HepG2 (cell line): ENCODE results near the gene HBG1. TPM values are rescaled to one million over a fixed set of nuclear protein-coding genes. Genes with fewer than 3 reads are reported as not detected.

ENCODE experiments used
- ATAC-seq: fragments of 200-7000 bp; cut with Tn5 transposase; 3 replicates; pipeline ENCODE4 v1.9.1; 2020; ENCODE audit warnings: mild to moderate bottlenecking, moderate library complexity
- BruUV-seq: library from RNA; stranded (reverse); fragments of 400-500 nt; replicated peaks from 2 replicates; lab custom pipeline; 2021; lab: Mats Ljungman, UMichigan
- CTCF ChIA-PET: fragments of 300-600 bp; formaldehyde crosslinking; extraction: SDS; loops from one replicate; lab custom pipeline; 2021; ENCODE audit warnings: low total read pairs, inconsistent platforms, low intra/inter-chr PET ratio; lab: Yijun Ruan, JAX
- POLR2A ChIA-PET: fragments of 350-600 bp; sonication (Branson Sonifier 250); formaldehyde crosslinking; loops from one replicate; lab custom pipeline; 2020; ENCODE audit warnings: antibody characterized with exemption, inconsistent platforms; lab: Yijun Ruan, JAX
- DNase-seq: peaks from one replicate; pipeline ENCODE4 v3.0.0-alpha.2; 2015; ENCODE audit warnings: low spot score
- FAIRE-seq: peaks from 3 replicates; lab custom pipeline; 2011; peaks lifted over from hg19 to GRCh38; lab: Jason Lieb, UNC
- H2AFZ ChIP-seq: one replicate; pipeline ENCODE4 v1.6.1; 2011; ENCODE audit warnings: low read length, inconsistent platforms
- H3K27ac ChIP-seq: fragments of 300-600 bp; 3 replicates; pipeline ENCODE4 v1.8.0; 2011; ENCODE audit warnings: mixed run types, mild to moderate bottlenecking, mixed read lengths, low read length, inconsistent platforms; ENCODE audit not compliant: insufficient read depth; ENCODE audit errors: extremely low read length
- H3K27me3 ChIP-seq, 2 experiments: fragments of 200-600 bp in 1 of 2; 2 replicates in 1 of 2; 3 replicates in 1 of 2; pipeline versions ENCODE4 v1.6.0 to v1.8.0; 2011; ENCODE audit warnings: low read length in 2 of 2, mild to moderate bottlenecking in 2 of 2, moderate library complexity in 2 of 2, inconsistent platforms in 1 of 2; ENCODE audit not compliant: insufficient read depth in 2 of 2, control insufficient read depth in 1 of 2
- H3K36me3 ChIP-seq, 2 experiments: fragments of 200-600 bp in 1 of 2; replicated peaks in 1 of 2; 2 replicates in 1 of 2; 3 replicates in 1 of 2; pipeline versions ENCODE4 v1.5.1 to v1.8.0; 2011; ENCODE audit warnings: low read length in 2 of 2, inconsistent platforms in 1 of 2; ENCODE audit not compliant: insufficient read depth in 2 of 2, control insufficient read depth in 1 of 2
- H3K4me1 ChIP-seq: 2 replicates; pipeline ENCODE4 v1.5.1; 2012; ENCODE audit warnings: low read length, inconsistent platforms; ENCODE audit not compliant: insufficient read depth
- H3K4me2 ChIP-seq: 2 replicates; pipeline ENCODE4 v1.6.0; 2011; ENCODE audit warnings: low read depth, low read length, inconsistent platforms
- H3K4me3 ChIP-seq, 3 experiments: fragments of 200-600 bp in 1 of 3; sonication (generic), shearing (Covaris generic) in 1 of 3; replicated peaks in 1 of 3; 2 replicates each; pipeline ENCODE4 v1.5.1; 2011 to 2016; ENCODE audit warnings: low read length in 3 of 3, inconsistent platforms in 2 of 3, low read depth in 2 of 3, mild to moderate bottlenecking in 2 of 3, control low read depth in 1 of 3, mixed read lengths in 1 of 3; ENCODE audit not compliant: insufficient read depth in 1 of 3
- H3K79me2 ChIP-seq: one replicate; pipeline ENCODE4 v1.6.1; 2011; ENCODE audit warnings: low read length, inconsistent platforms; ENCODE audit not compliant: insufficient read depth
- H3K9ac ChIP-seq: 2 replicates; pipeline ENCODE4 v1.6.0; 2011; ENCODE audit warnings: mild to moderate bottlenecking, low read depth, low read length, inconsistent platforms; ENCODE audit not compliant: insufficient read depth
- H3K9me3 ChIP-seq: 2 replicates; pipeline ENCODE4 v1.5.1; 2012; ENCODE audit warnings: mild to moderate bottlenecking, low read length
- H4K20me1 ChIP-seq: 2 replicates; pipeline ENCODE4 v1.6.0; 2011; ENCODE audit warnings: inconsistent platforms, mild to moderate bottlenecking, low read length, moderate library complexity; ENCODE audit not compliant: insufficient read depth
- GTF2F1 ChIP-seq: fragments of 150-350 bp; IDR thresholded peaks from 2 replicates; pipeline ENCODE4 v1.6.1; 2014; ENCODE audit warnings: low read length
- MAF1 ChIP-seq: sonication (generic); formaldehyde crosslinking; IDR thresholded peaks from 2 replicates; pipeline ENCODE4 v1.5.0; 2020; ENCODE audit warnings: missing genetic modification reagents, borderline replicate concordance
- NFE2L1 ChIP-seq: sonication (generic); formaldehyde crosslinking; IDR thresholded peaks from 2 replicates; pipeline ENCODE4 v1.4.0; 2020; ENCODE audit warnings: missing genetic modification reagents, mild to moderate bottlenecking, borderline replicate concordance
- NFRKB ChIP-seq: fragments of 450-650 bp; IDR thresholded peaks from 2 replicates; pipeline ENCODE4 v1.6.1; 2017
- PHF21A ChIP-seq: sonication (generic); formaldehyde crosslinking; IDR thresholded peaks from 2 replicates; pipeline ENCODE4 v1.5.0; 2020; ENCODE audit warnings: mild to moderate bottlenecking, missing genetic modification reagents
- ZC3H4 ChIP-seq: sonication (generic); formaldehyde crosslinking; IDR thresholded peaks from 2 replicates; pipeline ENCODE4 v1.4.0; 2020; ENCODE audit warnings: missing genetic modification reagents, borderline replicate concordance
- ZFYVE20 ChIP-seq: sonication (generic); formaldehyde crosslinking; IDR thresholded peaks from 2 replicates; pipeline ENCODE4 v1.8.0; 2023; ENCODE audit warnings: low read depth, mild to moderate bottlenecking, moderate library complexity, missing genetic modification reagents, borderline replicate concordance
- ZNF382 ChIP-seq: sonication (generic); formaldehyde crosslinking; IDR thresholded peaks from 2 replicates; pipeline ENCODE4 v1.5.0; 2020; ENCODE audit warnings: missing genetic modification reagents, mild to moderate bottlenecking, borderline replicate concordance
- ZNF572 ChIP-seq: sonication (generic); formaldehyde crosslinking; IDR thresholded peaks from 2 replicates; pipeline ENCODE4 v1.5.1; 2020; ENCODE audit warnings: mild to moderate bottlenecking, missing genetic modification reagents
- ZSCAN25 ChIP-seq: sonication (generic); formaldehyde crosslinking; IDR thresholded peaks from 2 replicates; pipeline ENCODE4 v1.8.0; 2022; ENCODE audit warnings: mild to moderate bottlenecking, missing genetic modification reagents
- WGBS: methylation state at CpG from one replicate; pipeline ENCODE4 v1.1.6; 2017; ENCODE audit warnings: low lambda C conversion rate; 5-methylcytosine and 5-hydroxymethylcytosine counted together
- in situ Hi-C: cut with HindIII; loops from 2 replicates; pipeline ENCODE4 v1.10.0; 2017; ENCODE audit warnings: low pct_unique_long_range_greater_than_20kb; ENCODE audit not compliant: extremely low pct_ligation_motif_present
- intact Hi-C: fragments of 100-400 bp; cut with micrococcal nuclease; formaldehyde crosslinking; loops from one replicate; pipeline ENCODE4 v1.10.0; 2022; ENCODE audit not compliant: unreplicated experiment
- polyA plus RNA-seq, 8 experiments: library from polyadenylated mRNA; depleted of rRNA in 3 of 8; stranded (reverse) in 7 of 8; unstranded in 1 of 8; fragments of >200 nt; fragmentation: Illumina TruSeq in 4 of 8; extraction: Trizol in 4 of 8; gene quantifications; 2 replicates each; pipeline versions ENCODE4 v1.2.1 to v1.2.3, GENCODE V29; 2011 to 2016; ENCODE audit warnings: low read depth in 4 of 8, missing spikeins in 1 of 8, mixed read lengths in 1 of 8; ENCODE audit not compliant: insufficient read depth in 1 of 8
- total RNA-seq, 5 experiments: library from RNA; depleted of rRNA; stranded (reverse); fragments of >200 nt; fragmentation: Illumina TruSeq; extraction: Trizol; gene quantifications; 2 replicates each; pipeline ENCODE4 v1.2.3, GENCODE V29; 2016; ENCODE audit warnings: low read depth in 1 of 5
- TF ChIP-seq, protein P1 (sequence below), 2 experiments: sonication (generic) in 1 of 2; formaldehyde crosslinking in 1 of 2; IDR thresholded peaks; 2 replicates each; pipeline versions ENCODE4 v1.6.1 to v1.9.0; 2014 to 2022; ENCODE audit warnings: antibody characterized with exemption in 1 of 2, borderline replicate concordance in 1 of 2, inconsistent platforms in 1 of 2, low read depth in 1 of 2, missing genetic modification reagents in 1 of 2
- TF ChIP-seq, protein P2 (sequence below): sonication (generic); formaldehyde crosslinking; IDR thresholded peaks from 2 replicates; pipeline ENCODE4 v1.4.0; 2020; ENCODE audit warnings: missing genetic modification reagents, borderline replicate concordance

HBG1 gene
- total and polyA plus RNA-seq, 2 of the 13 experiments (the other 11 are each of a cell fraction or from before 2014, with no cell fraction given) = not detected

DNA sequence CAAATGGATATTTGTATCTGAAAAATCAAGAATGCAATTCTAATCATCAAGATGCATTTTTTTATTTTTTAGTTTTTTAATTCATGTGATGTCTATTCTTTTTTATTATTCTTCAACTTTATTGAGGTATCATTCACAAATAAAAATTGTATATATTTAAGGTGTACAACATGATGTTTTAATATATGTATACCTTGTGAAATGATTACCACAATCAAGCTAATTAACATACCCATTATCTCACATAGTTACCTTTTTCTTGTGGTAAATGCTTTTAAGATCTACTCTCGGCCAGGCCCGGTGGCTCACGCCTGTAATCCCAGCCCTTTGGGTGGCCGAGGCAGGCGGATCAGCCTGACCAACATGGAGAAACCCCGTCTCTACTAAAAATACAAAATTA lies 26.5 kb downstream of the HBG1 start:
- peaks cover 0 to 3% of the 10 kb centered on the region in 2 experiments; a peak in 1 of 5 replicates for H3K27me3 ChIP-seq
- no peak for ATAC-seq
- DNase-seq = no peak
- H3K4me1 ChIP-seq = no peaks in the 10 kb centered on the region
- FAIRE-seq = no peak
- no peaks in the 10 kb centered on the region for H4K20me1 ChIP-seq
- H2AFZ ChIP-seq = no peak overlapping the region
- no TSS peak for BruUV-seq
- intact Hi-C loops = no loop called here
- TF ChIP-seq ZSCAN25 = no peak
- no peak for TF ChIP-seq ZNF572 (CRISPR knock-in tag)
- TF ChIP-seq, protein P1, sequence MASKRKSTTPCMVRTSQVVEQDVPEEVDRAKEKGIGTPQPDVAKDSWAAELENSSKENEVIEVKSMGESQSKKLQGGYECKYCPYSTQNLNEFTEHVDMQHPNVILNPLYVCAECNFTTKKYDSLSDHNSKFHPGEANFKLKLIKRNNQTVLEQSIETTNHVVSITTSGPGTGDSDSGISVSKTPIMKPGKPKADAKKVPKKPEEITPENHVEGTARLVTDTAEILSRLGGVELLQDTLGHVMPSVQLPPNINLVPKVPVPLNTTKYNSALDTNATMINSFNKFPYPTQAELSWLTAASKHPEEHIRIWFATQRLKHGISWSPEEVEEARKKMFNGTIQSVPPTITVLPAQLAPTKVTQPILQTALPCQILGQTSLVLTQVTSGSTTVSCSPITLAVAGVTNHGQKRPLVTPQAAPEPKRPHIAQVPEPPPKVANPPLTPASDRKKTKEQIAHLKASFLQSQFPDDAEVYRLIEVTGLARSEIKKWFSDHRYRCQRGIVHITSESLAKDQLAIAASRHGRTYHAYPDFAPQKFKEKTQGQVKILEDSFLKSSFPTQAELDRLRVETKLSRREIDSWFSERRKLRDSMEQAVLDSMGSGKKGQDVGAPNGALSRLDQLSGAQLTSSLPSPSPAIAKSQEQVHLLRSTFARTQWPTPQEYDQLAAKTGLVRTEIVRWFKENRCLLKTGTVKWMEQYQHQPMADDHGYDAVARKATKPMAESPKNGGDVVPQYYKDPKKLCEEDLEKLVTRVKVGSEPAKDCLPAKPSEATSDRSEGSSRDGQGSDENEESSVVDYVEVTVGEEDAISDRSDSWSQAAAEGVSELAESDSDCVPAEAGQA (IDR thresholded peaks at IDR 0.05; ENCODE audit: low read depth) = no peak
- TF ChIP-seq, protein P1 (CRISPR knock-in tag; IDR thresholded peaks at IDR 0.05; ENCODE audit: borderline replicate concordance) = no peak
- TF ChIP-seq NFE2L1 (CRISPR knock-in tag) = no peak
- TF ChIP-seq ZNF382 (CRISPR knock-in tag) = no peak
- no peak for TF ChIP-seq PHF21A (CRISPR knock-in tag)
- TF ChIP-seq, protein P2, sequence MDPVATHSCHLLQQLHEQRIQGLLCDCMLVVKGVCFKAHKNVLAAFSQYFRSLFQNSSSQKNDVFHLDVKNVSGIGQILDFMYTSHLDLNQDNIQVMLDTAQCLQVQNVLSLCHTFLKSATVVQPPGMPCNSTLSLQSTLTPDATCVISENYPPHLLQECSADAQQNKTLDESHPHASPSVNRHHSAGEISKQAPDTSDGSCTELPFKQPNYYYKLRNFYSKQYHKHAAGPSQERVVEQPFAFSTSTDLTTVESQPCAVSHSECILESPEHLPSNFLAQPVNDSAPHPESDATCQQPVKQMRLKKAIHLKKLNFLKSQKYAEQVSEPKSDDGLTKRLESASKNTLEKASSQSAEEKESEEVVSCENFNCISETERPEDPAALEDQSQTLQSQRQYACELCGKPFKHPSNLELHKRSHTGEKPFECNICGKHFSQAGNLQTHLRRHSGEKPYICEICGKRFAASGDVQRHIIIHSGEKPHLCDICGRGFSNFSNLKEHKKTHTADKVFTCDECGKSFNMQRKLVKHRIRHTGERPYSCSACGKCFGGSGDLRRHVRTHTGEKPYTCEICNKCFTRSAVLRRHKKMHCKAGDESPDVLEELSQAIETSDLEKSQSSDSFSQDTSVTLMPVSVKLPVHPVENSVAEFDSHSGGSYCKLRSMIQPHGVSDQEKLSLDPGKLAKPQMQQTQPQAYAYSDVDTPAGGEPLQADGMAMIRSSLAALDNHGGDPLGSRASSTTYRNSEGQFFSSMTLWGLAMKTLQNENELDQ (CRISPR knock-in tag) = no peak
- TF ChIP-seq GTF2F1 = no peak
- no peak for TF ChIP-seq ZC3H4 (CRISPR knock-in tag)
- TF ChIP-seq ZFYVE20 (CRISPR knock-in tag) = no peak
- no peak for TF ChIP-seq NFRKB
- TF ChIP-seq MAF1 (CRISPR knock-in tag) = no peak
- H3K36me3 ChIP-seq = no peaks in the 10 kb centered on the region
- 5% methylated on average over 6 of the region's 6 CpGs for WGBS
- in situ Hi-C loops = no loop called here
- H3K27ac ChIP-seq = no peak overlapping the region
- no peak overlapping the region for H3K4me2 ChIP-seq
- ChIA-PET POLR2A (no interaction called here), CTCF (no interaction called here)
- no peak overlapping the region for H3K4me3 ChIP-seq
- H3K9ac ChIP-seq = no peak overlapping the region
- no peaks in the 10 kb centered on the region for H3K9me3 ChIP-seq
- H3K79me2 ChIP-seq = no peaks in the 10 kb centered on the region
